ENCODE measurements around the gene KRT82. TPM values are rescaled to one million over a fixed set of nuclear protein-coding genes. Genes with fewer than 3 reads are reported as not detected.

Gene KRT82
- total RNA-seq, 4 donors from 2014 or later: not detected

DNA sequence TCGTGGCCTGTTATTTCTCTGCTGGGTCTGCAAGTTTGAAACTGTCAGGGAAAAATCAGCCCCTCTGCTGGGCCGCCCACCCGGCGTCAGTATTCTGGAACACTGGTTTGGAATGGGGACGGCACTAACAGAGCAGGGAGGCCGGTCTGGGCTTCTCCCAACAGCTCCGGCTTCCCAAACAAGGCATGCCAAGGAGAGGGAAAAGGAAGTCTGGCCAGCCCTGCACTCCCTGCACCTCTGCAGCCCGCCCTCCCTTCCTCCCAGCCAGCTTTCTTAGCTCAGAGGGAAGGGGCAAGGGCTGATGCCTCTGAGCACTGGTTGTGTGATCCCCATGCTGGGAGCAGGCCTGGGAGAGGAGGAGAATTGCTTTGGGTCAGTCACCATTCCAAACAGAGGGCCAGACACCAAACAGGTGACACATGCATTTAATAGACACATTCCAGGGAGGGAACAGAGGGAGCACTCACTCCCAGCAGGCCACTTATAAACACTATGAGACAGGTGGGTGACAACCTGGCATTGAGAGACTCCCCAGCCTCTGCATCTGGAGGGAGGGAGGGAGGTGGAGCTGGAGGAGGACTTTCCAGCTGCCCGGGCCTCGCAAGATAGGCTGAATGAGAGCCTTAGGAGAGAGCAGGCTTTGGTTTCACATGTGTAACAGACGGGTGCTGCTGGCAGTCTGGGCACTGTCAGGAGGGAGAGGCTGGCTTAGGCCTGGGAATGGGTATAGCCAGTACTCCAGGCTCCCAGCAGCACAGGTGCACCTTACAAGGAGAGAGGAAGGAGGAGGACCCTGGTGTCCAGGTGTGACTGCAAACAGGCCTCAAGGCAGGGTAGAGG lies 17.7 kb upstream of the KRT82 start:
- WGBS, 2 donors: 67 to 75% methylated on average over 10 to 11 of the region's 11 CpGs
- no peak overlapping the region for H3K4me3 ChIP-seq (replicated peaks in 1 of 3)
- DNase-seq: no peak
- H3K27ac ChIP-seq: no peak overlapping the region
- intact Hi-C loops (cut with DNase I): no loop called here
- H3K4me1 ChIP-seq: no peaks in the 10 kb centered on the region
- no peaks in the 10 kb centered on the region for H3K27me3 ChIP-seq
- no peaks in the 10 kb centered on the region for H3K36me3 ChIP-seq
- TF ChIP-seq, protein P1, sequence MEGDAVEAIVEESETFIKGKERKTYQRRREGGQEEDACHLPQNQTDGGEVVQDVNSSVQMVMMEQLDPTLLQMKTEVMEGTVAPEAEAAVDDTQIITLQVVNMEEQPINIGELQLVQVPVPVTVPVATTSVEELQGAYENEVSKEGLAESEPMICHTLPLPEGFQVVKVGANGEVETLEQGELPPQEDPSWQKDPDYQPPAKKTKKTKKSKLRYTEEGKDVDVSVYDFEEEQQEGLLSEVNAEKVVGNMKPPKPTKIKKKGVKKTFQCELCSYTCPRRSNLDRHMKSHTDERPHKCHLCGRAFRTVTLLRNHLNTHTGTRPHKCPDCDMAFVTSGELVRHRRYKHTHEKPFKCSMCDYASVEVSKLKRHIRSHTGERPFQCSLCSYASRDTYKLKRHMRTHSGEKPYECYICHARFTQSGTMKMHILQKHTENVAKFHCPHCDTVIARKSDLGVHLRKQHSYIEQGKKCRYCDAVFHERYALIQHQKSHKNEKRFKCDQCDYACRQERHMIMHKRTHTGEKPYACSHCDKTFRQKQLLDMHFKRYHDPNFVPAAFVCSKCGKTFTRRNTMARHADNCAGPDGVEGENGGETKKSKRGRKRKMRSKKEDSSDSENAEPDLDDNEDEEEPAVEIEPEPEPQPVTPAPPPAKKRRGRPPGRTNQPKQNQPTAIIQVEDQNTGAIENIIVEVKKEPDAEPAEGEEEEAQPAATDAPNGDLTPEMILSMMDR (IDR thresholded peaks at IDR 0.05): no peak
- no peaks in the 10 kb centered on the region for H3K9me3 ChIP-seq

DNA sequence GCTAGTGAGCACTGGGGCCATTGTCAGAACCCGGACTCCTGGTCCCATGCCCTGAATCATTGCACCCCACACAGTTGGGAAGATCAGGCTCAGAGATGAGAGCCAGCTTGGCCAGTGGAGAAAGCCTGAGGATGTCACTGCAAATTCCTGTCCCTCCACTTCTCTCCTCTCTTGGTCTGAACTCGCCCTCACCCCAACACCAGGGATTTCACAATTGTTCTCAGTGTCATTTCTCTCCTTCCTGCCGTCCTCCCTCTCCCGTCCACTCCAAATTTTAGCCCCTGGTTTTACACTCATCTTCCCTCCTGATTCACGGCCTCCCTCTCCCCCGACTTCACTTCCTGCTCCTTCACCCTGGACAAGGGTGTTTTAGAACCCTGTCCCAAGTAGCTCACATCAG lies 16.9 kb upstream of the KRT82 start:
- Histone ChIP-seq H3K4me3 (replicated peaks in 1 of 3) (no peak overlapping the region), H3K9me3 (no peaks in the 10 kb centered on the region), H3K36me3 (no peaks in the 10 kb centered on the region), H3K27ac (no peak overlapping the region), H3K4me1 (no peaks in the 10 kb centered on the region), H3K27me3 (no peaks in the 10 kb centered on the region)
- 75 to 79% methylated on average over 6 of the region's 6 CpGs for WGBS, 2 donors
- TF ChIP-seq, protein P1 (IDR thresholded peaks at IDR 0.05): no peak
- TF ChIP-seq POLR2A (IDR thresholded peaks at IDR 0.05): no peak
- no peak for DNase-seq
- intact Hi-C loops (cut with DNase I): no loop called here

DNA sequence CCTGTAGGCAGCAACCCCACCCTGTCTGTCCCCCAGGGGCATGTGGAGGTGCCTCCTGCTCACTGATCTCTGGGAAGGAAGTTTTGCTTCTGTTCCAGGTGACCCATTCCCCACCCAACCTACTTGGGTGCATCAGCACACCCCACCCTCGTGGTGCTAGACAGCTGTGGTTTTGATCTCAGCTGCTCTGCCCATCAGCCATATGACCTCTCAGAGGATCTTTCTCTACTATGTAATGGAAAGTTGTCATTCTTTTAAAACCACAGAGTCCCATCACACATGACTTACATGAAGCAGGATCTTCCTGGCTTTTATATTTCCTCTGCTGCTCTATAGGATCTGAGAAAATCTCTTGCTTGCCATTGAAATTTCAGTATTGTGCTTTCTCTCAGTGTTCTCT lies 13.5 kb upstream of the KRT82 start:
- Histone ChIP-seq H3K4me1 (no peaks in the 10 kb centered on the region), H3K27ac (no peak overlapping the region), H3K27me3 (no peaks in the 10 kb centered on the region), H3K36me3 (no peaks in the 10 kb centered on the region), H3K4me3 (replicated peaks in 1 of 3) (no peak overlapping the region), H3K9me3 (no peaks in the 10 kb centered on the region)
- 71 to 89% methylated on average over 1 of the region's 1 CpG for WGBS, 2 donors
- TF ChIP-seq POLR2A (IDR thresholded peaks at IDR 0.05): no peak
- TF ChIP-seq, protein P1 (IDR thresholded peaks at IDR 0.05): no peak
- DNase-seq: no peak
- intact Hi-C loops (cut with DNase I): no loop called here

DNA sequence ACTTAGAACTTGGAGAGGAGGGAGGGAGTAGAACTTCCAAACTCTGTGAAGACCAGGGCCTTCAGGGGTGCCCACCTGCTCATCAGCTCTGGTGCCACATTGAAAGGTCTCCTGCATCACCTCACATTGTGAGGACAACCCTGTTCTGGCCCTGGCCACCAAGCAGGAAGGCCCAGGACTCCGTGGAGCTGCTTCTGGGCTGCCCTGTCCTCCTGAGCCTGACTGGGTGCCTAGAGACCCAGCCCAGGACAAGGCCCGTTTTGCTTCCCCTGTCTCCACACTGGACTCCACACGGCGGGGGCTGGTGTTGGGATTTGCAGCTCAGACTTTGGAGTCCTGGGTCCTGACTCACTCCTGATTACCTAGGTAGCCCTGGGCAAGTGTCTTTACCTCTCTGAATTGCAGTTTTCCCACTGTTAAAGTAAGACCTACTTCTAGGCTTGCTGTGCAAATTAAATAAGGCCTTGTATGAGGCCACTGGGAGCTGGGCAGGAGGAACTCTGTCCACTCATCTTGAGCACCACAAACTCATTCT lies 12.5 kb upstream of the KRT82 start:
- no peak for TF ChIP-seq POLR2A (IDR thresholded peaks at IDR 0.05)
- TF ChIP-seq, protein P1 (IDR thresholded peaks at IDR 0.05): no peak
- no peaks in the 10 kb centered on the region for H3K4me1 ChIP-seq
- H3K27me3 ChIP-seq: no peaks in the 10 kb centered on the region
- H3K4me3 ChIP-seq (replicated peaks in 1 of 3): no peak overlapping the region
- H3K27ac ChIP-seq: no peak overlapping the region
- H3K9me3 ChIP-seq: no peaks in the 10 kb centered on the region
- DNase-seq: no peak
- 95 to 96% methylated on average over 3 to 4 of the region's 4 CpGs for WGBS, 2 donors
- no peaks in the 10 kb centered on the region for H3K36me3 ChIP-seq
- intact Hi-C loops (cut with DNase I): no loop called here

DNA sequence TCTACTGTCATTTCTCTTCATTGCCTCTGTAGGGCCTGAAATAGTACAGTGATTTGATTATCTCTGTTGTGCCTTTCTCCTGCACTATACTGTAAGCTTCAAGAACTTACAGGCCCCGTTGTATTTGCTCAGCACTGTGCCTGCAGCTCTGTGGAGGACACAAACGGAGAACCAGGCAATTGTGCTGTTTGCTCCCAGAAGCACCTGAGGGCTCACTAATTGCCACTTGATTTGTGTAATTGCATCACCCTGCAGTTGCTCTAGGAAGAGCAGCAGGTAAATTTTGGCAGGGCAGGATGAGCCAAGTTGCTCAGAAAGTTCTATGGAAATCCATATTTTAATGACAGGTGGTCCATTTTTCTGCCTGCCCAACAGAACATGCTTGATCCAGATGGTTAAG lies 11.6 kb upstream of the KRT82 start:
- H3K9me3 ChIP-seq: no peaks in the 10 kb centered on the region
- H3K4me1 ChIP-seq: no peaks in the 10 kb centered on the region
- intact Hi-C loops (cut with DNase I): no loop called here
- no peak overlapping the region for H3K4me3 ChIP-seq (replicated peaks in 1 of 3)
- H3K36me3 ChIP-seq: no peaks in the 10 kb centered on the region
- no peak overlapping the region for H3K27ac ChIP-seq
- no peaks in the 10 kb centered on the region for H3K27me3 ChIP-seq
- WGBS, 2 donors: 73 to 79% methylated on average over 2 of the region's 2 CpGs
- DNase-seq: no peak
- TF ChIP-seq, protein P1 (IDR thresholded peaks at IDR 0.05): no peak
- TF ChIP-seq POLR2A (IDR thresholded peaks at IDR 0.05): no peak

All from thyroid gland (tissue), 4 donors.